ENCODE measurements around the gene PPP1CB. TPM values are rescaled to one million over a fixed set of nuclear protein-coding genes. Genes with fewer than 3 reads are reported as not detected.
A peak's percentile ranks its signal among the peaks of the same experiment; 100 is the strongest.

Gene PPP1CB
- total RNA-seq, 1 experiment from 2014 or later = 269 TPM

GRCh38 chr2:28752631-28753376 is 1.2 kb downstream of the PPP1CB start:
- Mint-ChIP-seq H3K27ac (ENCODE audit: low read depth, unreplicated experiment) (peak overlapping the region; percentile 98), H3K4me3 (ENCODE audit: unreplicated experiment) (peak overlapping the region; percentile 95), H3K4me1 (ENCODE audit: insufficient read depth, unreplicated experiment) (peaks cover 33% of the 10 kb centered on the region), H3K27me3 (ENCODE audit: insufficient read depth, unreplicated experiment) (no peaks in the 10 kb centered on the region), H3K9me3 (ENCODE audit: unreplicated experiment) (no peaks in the 10 kb centered on the region), H3K36me3 (ENCODE audit: insufficient read depth, unreplicated experiment) (peaks cover 15% of the 10 kb centered on the region)
- CTCF ChIA-PET = interaction anchor here (0.9 to 8.7 kb wide), 7 partner anchors 36 to 186 kb away, joined by 3 to 99 read pairs (median 5); no protein-coding TSS in a partner anchor
- POLR2A ChIA-PET = interaction anchor here (0.7 to 9.6 kb wide), 27 partner anchors 10 to 357 kb away, joined by 3 to 148 read pairs (median 7); partner anchors contain the start of gene WDR43
- no peak for TF ChIP-seq CTCF (IDR thresholded peaks at IDR 0.05; ENCODE audit: unreplicated experiment)
- BruUV-seq (replicated peaks) = TSS peak; percentile 38
- DNase-seq (ENCODE audit: unreplicated experiment) = peak; percentile 16
- intact Hi-C loops (cut with micrococcal nuclease) = loop anchor here (1.0 to 10.0 kb wide), 9 partner anchors 37 to 1048 kb away; no protein-coding TSS in a partner anchor

- no peak for DNase-seq (ENCODE audit: unreplicated experiment)
- peaks cover 38% of the 10 kb centered on the region for H3K4me1 Mint-ChIP-seq (ENCODE audit: insufficient read depth, unreplicated experiment)
- H3K27me3 Mint-ChIP-seq (ENCODE audit: insufficient read depth, unreplicated experiment) = no peaks in the 10 kb centered on the region
- CTCF ChIA-PET = interaction anchor here (0.6 to 8.7 kb wide), 5 partner anchors 37 to 187 kb away, joined by 3 to 99 read pairs (median 7); no protein-coding TSS in a partner anchor
- POLR2A ChIA-PET = interaction anchor here (0.6 to 9.6 kb wide), 20 partner anchors 12 to 187 kb away, joined by 3 to 148 read pairs (median 4); no protein-coding TSS in a partner anchor
- peaks cover 15% of the 10 kb centered on the region for H3K36me3 Mint-ChIP-seq (ENCODE audit: insufficient read depth, unreplicated experiment)
- peak overlapping the region; percentile 47 for H3K27ac Mint-ChIP-seq (ENCODE audit: low read depth, unreplicated experiment)
- BruUV-seq (replicated peaks) = no TSS peak
- intact Hi-C loops (cut with micrococcal nuclease) = loop anchor here (5.0 to 10.0 kb wide), 5 partner anchors 92 to 1050 kb away; no protein-coding TSS in a partner anchor
- no peak for TF ChIP-seq CTCF (IDR thresholded peaks at IDR 0.05; ENCODE audit: unreplicated experiment)
- no peaks in the 10 kb centered on the region for H3K9me3 Mint-ChIP-seq (ENCODE audit: unreplicated experiment)
- peak overlapping the region; percentile 95 for H3K4me3 Mint-ChIP-seq (ENCODE audit: unreplicated experiment)
Observed at GRCh38 chr2:28754321-28754720, 2.7 kb downstream of the PPP1CB start.

GRCh38 chr2:28755421-28755820 is 3.8 kb downstream of the PPP1CB start:
- POLR2A ChIA-PET = interaction anchor here (0.6 to 9.6 kb wide), 17 partner anchors 13 to 188 kb away, joined by 3 to 148 read pairs (median 4); no protein-coding TSS in a partner anchor
- H3K27me3 Mint-ChIP-seq (ENCODE audit: insufficient read depth, unreplicated experiment) = no peaks in the 10 kb centered on the region
- H3K4me3 Mint-ChIP-seq (ENCODE audit: unreplicated experiment) = peak overlapping the region; percentile 95

More at GRCh38 chr2:28755421-28755820, 3.8 kb downstream of the PPP1CB start:
- H3K9me3 Mint-ChIP-seq (ENCODE audit: unreplicated experiment) = no peaks in the 10 kb centered on the region
- peaks cover 38% of the 10 kb centered on the region for H3K4me1 Mint-ChIP-seq (ENCODE audit: insufficient read depth, unreplicated experiment)
- DNase-seq (ENCODE audit: unreplicated experiment) = no peak
- peak overlapping the region; percentile 47 for H3K27ac Mint-ChIP-seq (ENCODE audit: low read depth, unreplicated experiment)
- BruUV-seq (replicated peaks) = no TSS peak
- peaks cover 15% of the 10 kb centered on the region for H3K36me3 Mint-ChIP-seq (ENCODE audit: insufficient read depth, unreplicated experiment)
- CTCF ChIA-PET = interaction anchor here (0.7 to 8.7 kb wide), 7 partner anchors 13 to 208 kb away, joined by 3 to 99 read pairs (median 4); no protein-coding TSS in a partner anchor
- no peak for TF ChIP-seq CTCF (IDR thresholded peaks at IDR 0.05; ENCODE audit: unreplicated experiment)
- intact Hi-C loops (cut with micrococcal nuclease) = loop anchor here (10.0 kb wide), 1 partner anchor 1051 kb away; no protein-coding TSS in a partner anchor

Data from MCF 10A (cell line).